Fibroblast of gingiva (primary cell): Measurements from ENCODE around the gene RNPEP.
A peak's percentile ranks its signal among the peaks of the same experiment; 100 is the strongest.
"Not testable (repeated sequence)": the region's sequence is repeated elsewhere in the genome, so short reads cannot be mapped to it uniquely, and the experiment has no call there.

Source experiments
- DNase-seq: peaks from one replicate; pipeline ENCODE4 v3.0.0-alpha.2; 2011; ENCODE audit warnings: low read depth

RNPEP gene

GRCh38 chr1:201982623-201983379 lies at the start of gene RNPEP:
RNPEP (plus strand) TSS chr1:201982648; CDS start chr1:201982667, 19 bp downstream.
- peak; percentile 81 for DNase-seq

DNA sequence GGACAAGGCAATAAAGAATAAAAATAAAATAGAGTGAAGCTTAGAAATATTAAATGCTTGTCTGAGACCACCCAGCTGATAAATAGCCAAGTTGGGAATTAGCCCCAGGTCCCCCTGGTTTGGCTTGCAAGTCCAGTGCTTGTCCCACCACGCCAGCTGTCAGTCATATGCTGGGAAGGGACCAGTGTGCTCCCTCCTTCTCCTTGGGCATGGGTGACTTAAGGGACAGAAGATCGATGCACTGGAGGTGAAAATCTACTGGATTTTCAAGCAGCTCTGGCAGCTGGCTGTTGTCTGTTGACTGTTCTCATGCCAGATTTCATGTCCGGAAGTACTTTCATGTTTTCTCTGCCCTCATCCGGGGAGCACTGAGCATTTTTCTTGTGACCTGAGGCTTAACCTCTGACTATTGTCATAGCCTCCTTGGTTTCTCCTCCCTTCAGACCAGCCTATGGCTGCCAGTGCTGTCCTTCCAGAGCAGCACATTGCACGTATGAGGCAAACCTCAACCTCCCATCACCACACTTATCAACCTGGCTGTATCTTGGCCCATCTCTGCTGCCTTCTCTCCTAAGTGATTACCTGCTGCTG lies 48.5 kb upstream of the RNPEP start:
- DNase-seq = peak; percentile 20

GRCh38 chr1:201937624-201938213 lies 44.7 kb upstream of the RNPEP start:
- peak; percentile 56 for DNase-seq

GRCh38 chr1:201938440-201939035 lies 43.9 kb upstream of the RNPEP start:
- no peak for DNase-seq

DNA sequence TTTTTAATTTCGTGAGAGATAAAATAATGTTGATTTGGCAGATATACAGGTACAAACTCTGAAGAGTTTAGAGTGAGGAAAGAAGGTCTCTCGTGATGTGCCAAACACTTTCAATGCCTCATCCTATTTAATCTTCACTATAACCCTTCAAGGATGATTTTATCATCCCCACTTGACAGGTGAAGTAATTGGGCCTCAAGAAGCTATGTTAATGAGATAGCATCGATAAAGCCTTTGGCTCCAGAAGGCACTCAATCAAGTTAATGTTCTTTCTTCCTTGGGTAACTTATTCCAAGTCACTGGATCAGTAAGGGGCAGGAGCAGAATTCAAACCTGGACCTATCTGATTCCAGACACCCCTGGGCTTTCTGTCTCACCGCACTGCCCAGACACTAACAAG lies 43.3 kb upstream of the RNPEP start:
- DNase-seq = no peak

DNA sequence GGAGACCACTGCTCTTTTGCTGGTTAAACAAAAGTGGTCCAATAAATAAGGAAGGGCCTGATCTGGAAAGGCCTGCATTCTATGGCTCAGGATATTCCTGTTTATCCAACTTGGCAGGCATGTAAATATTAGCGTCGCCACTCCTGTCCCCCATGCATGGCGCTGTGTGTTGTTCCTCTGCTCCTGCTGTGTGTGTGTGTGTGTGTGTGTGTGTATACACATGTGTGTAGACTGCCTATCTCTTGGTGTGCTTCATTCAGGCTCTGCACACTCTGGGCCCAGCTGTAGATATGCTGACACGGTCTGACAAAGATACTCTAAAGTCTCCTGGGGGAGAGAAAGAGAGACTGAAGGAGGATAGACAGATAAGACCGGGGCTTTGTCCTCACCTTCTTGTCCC lies 42.9 kb upstream of the RNPEP start:
- no peak for DNase-seq

DNA sequence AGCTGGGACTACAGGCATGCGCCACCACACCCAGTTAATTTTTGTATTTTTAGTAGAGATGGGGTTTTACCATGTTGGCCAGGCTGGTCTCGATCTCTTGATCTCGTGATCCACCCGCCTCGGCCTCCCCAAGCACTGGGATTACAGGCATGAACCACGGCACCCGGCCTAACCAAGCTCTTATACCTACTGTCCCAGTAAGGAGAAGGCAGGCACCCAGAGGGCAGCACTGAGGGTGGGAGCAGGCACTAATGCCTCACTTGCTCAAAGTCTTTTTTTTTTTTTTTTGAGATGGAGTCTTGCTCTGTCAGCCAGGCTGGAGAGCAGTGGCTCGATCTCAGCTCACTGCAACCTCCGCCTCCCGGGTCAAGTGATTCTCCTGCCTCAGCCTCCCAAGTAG lies 42.1 kb upstream of the RNPEP start:
- DNase-seq = not testable (repeated sequence)

DNA sequence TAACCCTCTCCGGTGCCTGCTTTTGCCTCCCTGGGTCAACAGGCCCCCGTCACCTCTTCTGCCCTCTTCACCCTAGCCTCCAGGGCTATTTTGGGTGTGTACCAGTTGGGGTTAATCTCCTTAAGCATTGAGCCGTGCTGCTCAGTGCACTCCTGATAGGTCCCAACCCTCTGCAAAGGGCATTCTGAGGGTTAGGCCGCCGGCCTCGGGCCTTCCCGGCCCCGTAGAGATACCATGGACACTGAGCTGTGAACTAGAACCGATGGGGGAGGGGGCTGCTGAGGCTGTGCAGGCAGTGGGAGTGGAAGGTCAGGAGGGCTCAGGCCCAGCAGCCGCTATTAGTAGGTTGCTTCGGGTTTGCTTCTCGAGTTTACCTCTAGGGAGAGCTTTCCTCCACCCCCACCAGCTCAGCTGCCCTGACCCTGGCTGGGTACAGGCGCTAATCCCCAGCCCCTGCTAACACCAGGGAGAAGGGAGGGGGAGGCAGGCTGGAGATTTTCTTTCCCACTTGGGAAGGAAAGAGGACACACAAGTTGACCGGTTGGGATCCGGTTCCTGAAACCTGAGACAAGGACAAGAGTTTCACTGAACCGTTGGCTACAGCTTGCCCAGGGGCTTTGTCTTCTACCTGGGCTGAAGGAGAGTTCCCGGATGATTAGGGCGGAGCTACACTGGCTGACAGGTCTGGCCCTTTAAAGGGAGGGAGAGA lies 40.9 kb upstream of the RNPEP start:
- no peak for DNase-seq

DNA sequence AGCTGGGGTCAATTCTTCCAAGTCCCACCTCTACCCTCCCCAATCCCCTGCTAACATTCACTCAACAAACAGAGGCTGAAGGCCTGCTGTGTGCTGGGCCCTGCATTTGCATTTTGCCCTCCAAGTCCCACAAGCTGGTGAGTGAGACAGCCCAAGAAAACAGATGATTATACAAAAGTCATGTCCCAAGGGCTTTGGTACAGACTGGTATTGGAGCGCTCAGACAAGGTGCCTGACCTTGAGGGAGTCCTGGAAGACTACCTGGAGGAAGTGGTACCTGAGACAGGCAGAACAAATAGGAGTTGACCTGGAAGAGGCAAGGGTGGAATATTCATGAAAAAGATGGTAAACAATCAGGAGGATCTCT lies 40.3 kb upstream of the RNPEP start:
- DNase-seq = no peak

- DNase-seq = no peak
Observed at GRCh38 chr1:201944002-201944401, 38.4 kb upstream of the RNPEP start.

- no peak for DNase-seq
Observed at GRCh38 chr1:201944639-201945038, 37.8 kb upstream of the RNPEP start.

- DNase-seq = no peak
Observed at GRCh38 chr1:201945157-201945556, 37.3 kb upstream of the RNPEP start.

- no peak for DNase-seq
Observed at GRCh38 chr1:201945863-201946223, 36.6 kb upstream of the RNPEP start.

DNA sequence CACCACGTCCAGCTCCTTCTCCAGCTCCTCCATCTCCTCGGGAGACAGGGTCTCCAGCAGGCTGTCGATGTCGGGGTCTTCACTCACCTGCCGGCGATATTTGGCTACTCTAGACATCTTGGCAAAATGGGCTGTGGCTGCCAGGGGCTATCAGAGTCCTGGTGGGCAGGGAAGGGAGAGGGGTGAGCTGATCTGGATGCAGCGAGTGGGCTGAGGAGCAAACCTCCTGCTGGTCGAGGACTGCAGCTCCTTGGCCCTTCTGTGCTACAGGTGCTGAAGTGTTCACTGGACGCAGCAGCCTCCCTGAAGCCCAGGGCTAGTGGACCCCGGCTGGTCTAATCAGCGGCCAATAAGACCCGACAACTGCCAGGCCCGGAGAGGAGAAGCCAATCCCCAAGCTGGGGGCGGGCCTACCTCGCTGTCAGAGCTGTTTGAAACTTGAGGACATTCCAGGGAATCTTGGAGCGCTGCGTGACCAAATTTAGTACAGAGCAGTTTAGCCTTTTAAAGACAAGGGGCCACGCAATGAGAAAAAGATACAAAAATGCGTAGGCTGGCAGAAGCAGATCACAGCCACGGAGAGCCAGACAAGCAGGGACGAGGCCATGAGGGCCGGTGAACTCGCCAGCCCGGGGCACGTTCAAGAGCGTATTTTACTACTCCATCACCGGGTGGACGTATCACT lies 36.1 kb upstream of the RNPEP start, which contains the start of gene LMOD1:
Gene LMOD1, minus strand, starts transcription at position 325 of the 685 bp plus-strand sequence. Its CDS starts 208 bp downstream, at position 117.
- DNase-seq = peak; percentile 87

DNA sequence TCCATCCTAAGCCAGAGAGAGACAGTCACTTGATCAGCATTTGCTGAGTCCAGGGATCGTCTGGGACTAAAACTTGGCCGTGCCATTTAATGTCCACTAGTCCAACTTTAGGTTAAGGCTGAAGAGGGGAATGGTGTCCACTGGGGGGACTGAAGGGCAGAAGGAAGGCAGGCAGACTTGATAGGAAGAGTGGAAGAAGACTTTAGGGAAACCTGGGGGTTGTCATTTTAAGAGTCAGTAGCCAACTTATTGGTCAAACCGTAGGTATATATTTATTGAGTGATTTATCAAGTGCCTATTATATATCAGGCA lies 34.8 kb upstream of the RNPEP start:
- no peak for DNase-seq

GRCh38 chr1:201949491-201949890 lies 33.0 kb upstream of the RNPEP start:
- DNase-seq = no peak

GRCh38 chr1:201954263-201955008 lies 28.0 kb upstream of the RNPEP start:
- DNase-seq = no peak

- DNase-seq = peak; percentile 98
Observed at GRCh38 chr1:201955009-201955728, 27.3 kb upstream of the RNPEP start, which contains the start of gene TIMM17A. TIMM17A (plus strand) TSS chr1:201955503; CDS start chr1:201955527, 24 bp downstream.

DNA sequence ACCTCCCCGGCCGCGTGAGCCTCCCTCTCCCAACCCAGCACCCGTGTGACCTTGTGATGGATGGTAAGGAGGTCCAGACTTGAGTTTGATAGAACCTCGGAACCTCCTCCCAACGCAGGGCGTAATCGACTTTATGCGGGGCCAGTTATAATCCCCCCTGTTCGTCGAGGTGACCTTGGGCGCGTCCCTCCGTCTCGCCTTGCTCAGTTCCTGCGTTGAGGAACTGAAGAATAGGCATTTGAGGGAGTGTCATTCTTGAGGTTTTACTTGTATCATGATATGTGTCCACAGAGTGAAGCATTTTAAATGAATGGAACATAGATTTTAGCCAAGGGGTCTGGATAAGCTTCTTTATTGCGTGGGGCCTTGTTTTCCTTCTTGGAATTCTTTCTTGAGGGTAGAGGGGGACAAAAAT lies 26.7 kb upstream of the RNPEP start:
- no peak for DNase-seq

DNA sequence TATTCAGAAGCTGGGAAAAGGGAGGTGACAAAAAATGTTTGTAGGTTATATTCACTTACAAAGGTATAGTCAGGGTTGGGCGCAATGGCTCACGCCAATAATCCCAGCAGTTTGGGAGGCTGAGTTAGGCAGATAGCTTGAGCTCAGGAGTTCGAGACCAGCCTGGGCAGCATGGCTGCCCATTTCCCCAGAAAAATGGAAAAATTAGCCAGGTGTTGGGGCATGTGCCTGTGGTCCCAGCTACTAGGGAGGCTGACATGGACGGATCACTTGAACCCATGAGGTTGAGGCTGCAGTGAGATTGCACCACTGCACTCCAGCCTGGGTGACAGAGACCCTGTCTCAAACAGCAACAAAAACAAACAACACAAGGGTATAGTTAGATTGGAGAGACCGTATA lies 24.1 kb upstream of the RNPEP start:
- no peak for DNase-seq
